GM12891 (cell line): ENCODE measurements around the gene TFIP11.

ENCODE experiments used
- PAX5 ChIP-seq: IDR thresholded peaks from 2 replicates; pipeline ENCODE4 v1.6.1; 2011; ENCODE audit warnings: low read length, moderate library complexity, mild to moderate bottlenecking; ENCODE audit not compliant: insufficient read depth, severe bottlenecking
- POLR2A ChIP-seq: IDR thresholded peaks from 2 replicates; pipeline ENCODE4 v1.6.1; 2011; ENCODE audit warnings: low read depth, low read length, control low read depth
- POLR2AphosphoS5 ChIP-seq: IDR thresholded peaks from 2 replicates; pipeline ENCODE4 v1.6.1; 2011; ENCODE audit warnings: low read depth, low read length, control low read depth
- SPI1 ChIP-seq: IDR thresholded peaks from 2 replicates; pipeline ENCODE4 v1.6.1; 2011; ENCODE audit warnings: low read depth, low read length, control low read depth
- TAF1 ChIP-seq: IDR thresholded peaks from 2 replicates; pipeline ENCODE4 v1.6.1; 2011; ENCODE audit warnings: low read depth, low read length, control low read depth

- TF ChIP-seq POLR2AphosphoS5 (no peak), POLR2A (no peak), TAF1 (no peak), SPI1 (peak; percentile 85), PAX5 (no peak)
Observed at GRCh38 chr22:26481694-26482093, 30.6 kb downstream of the TFIP11 start.
